A549 (cell line): ENCODE results near the gene GPATCH8. TPM values are rescaled to one million over a fixed set of nuclear protein-coding genes. Genes with fewer than 3 reads are reported as not detected.

Experiments
- ATAC-seq, 2 experiments: fragments of 200-7000 bp in 1 of 2; fragments of >200 bp in 1 of 2; cut with Nextera tagmentation in 1 of 2; cut with Tn5 transposase in 1 of 2; 3 replicates each; pipeline versions ENCODE4 v1.8.0 to v1.9.1; 2018 to 2020; ENCODE audit warnings: mild to moderate bottlenecking in 1 of 2, moderate library complexity in 1 of 2
- CTCF ChIA-PET: fragments of 300-600 bp; sonication (Branson Sonifier 250); formaldehyde crosslinking; extraction: SDS; loops from one replicate; lab custom pipeline; 2021; ENCODE audit warnings: antibody characterized with exemption, inconsistent platforms; lab: Yijun Ruan, JAX
- POLR2A ChIA-PET: fragments of 350-600 bp; formaldehyde crosslinking; extraction: SDS; loops from one replicate; lab custom pipeline; 2021; ENCODE audit warnings: antibody characterized with exemption, inconsistent platforms; lab: Yijun Ruan, JAX
- DNase-seq, 2 experiments: peaks; one replicate each; pipeline versions ENCODE4 v3.0.0 to v3.0.0-alpha.2; 2011 to 2016; ENCODE audit warnings: low read depth in 1 of 2, low spot score in 1 of 2
- FAIRE-seq: peaks from 2 replicates; lab custom pipeline; 2011; peaks lifted over from hg19 to GRCh38; lab: Jason Lieb, UNC
- H3K27ac ChIP-seq, 2 experiments: fragments of >200 bp; sonication (Bioruptor Twin); formaldehyde crosslinking; 3 replicates each; pipeline ENCODE4 v1.5.1; 2016 to 2017
- H3K4me1 ChIP-seq: fragments of >200 bp; sonication (Bioruptor Twin); formaldehyde crosslinking; 3 replicates; pipeline ENCODE4 v1.6.1; 2016
- H3K4me2 ChIP-seq: fragments of >200 bp; sonication (Bioruptor Twin); formaldehyde crosslinking; 3 replicates; pipeline ENCODE4 v1.6.1; 2016
- H3K4me3 ChIP-seq: fragments of >200 bp; sonication (Bioruptor Twin); formaldehyde crosslinking; 3 replicates; pipeline ENCODE4 v1.5.1; 2016
- H3K9me3 ChIP-seq: fragments of >200 bp; sonication (Bioruptor Twin); formaldehyde crosslinking; 3 replicates; pipeline ENCODE4 v1.6.1; 2016
- CBX2 ChIP-seq: fragments of 200-600 bp; sonication (generic); IDR thresholded peaks from 2 replicates; pipeline ENCODE4 v1.6.1; 2016; ENCODE audit warnings: low read depth, mild to moderate bottlenecking, borderline replicate concordance
- CHD2 ChIP-seq: fragments of 150-350 bp; IDR thresholded peaks from 2 replicates; pipeline ENCODE4 v1.6.1; 2014; ENCODE audit warnings: low read length; ENCODE audit not compliant: partially characterized antibody
- CHD4 ChIP-seq: fragments of 200-600 bp; sonication (generic); IDR thresholded peaks from 2 replicates; pipeline ENCODE4 v1.6.1; 2016; ENCODE audit warnings: antibody characterized with exemption, mild to moderate bottlenecking, borderline replicate concordance
- CTCF ChIP-seq: fragments of >200 bp; sonication (Bioruptor Twin); formaldehyde crosslinking; IDR thresholded peaks from 3 replicates; pipeline ENCODE4 v1.5.1; 2016
- ESRRA ChIP-seq: fragments of 150-350 bp; IDR thresholded peaks from 2 replicates; pipeline ENCODE4 v1.6.1; 2014; ENCODE audit warnings: mild to moderate bottlenecking, low read length, borderline replicate concordance
- FOXS1 ChIP-seq: fragments of 250-450 bp; sonication (Bioruptor Pico); IDR thresholded peaks from 2 replicates; pipeline ENCODE4 v1.5.0; 2020; ENCODE audit warnings: mild to moderate bottlenecking, moderate library complexity
- JUN ChIP-seq, 2 experiments: fragments of >200 bp; sonication (Bioruptor Twin); formaldehyde crosslinking; IDR thresholded peaks; 2 replicates in 1 of 2; 3 replicates in 1 of 2; pipeline ENCODE4 v1.6.1; 2016 to 2017
- KDM5A ChIP-seq: fragments of 200-600 bp; sonication (generic); IDR thresholded peaks from 2 replicates; pipeline ENCODE4 v1.6.1; 2016; ENCODE audit warnings: antibody characterized with exemption, mild to moderate bottlenecking
- MAFK ChIP-seq: fragments of 450-650 bp; IDR thresholded peaks from 2 replicates; pipeline ENCODE4 v1.6.1; 2014; ENCODE audit not compliant: partially characterized antibody
- MAX ChIP-seq: IDR thresholded peaks from 2 replicates; pipeline ENCODE4 v1.6.1; 2012
- MYC ChIP-seq: IDR thresholded peaks from 2 replicates; pipeline ENCODE4 v1.6.1; 2012; ENCODE audit warnings: mild to moderate bottlenecking, inconsistent platforms, low read length, improper control_type of control experiment, borderline replicate concordance
- NFE2L2 ChIP-seq: fragments of 150-350 bp; conservative IDR thresholded peaks from 2 replicates; pipeline ENCODE4 v1.6.1; 2014; ENCODE audit warnings: low read length
- NPAS2 ChIP-seq: fragments of 250-450 bp; sonication (Bioruptor Pico); IDR thresholded peaks from 2 replicates; pipeline ENCODE4 v1.8.0; 2022; ENCODE audit warnings: mild to moderate bottlenecking, moderate library complexity, borderline replicate concordance
- NR3C1 ChIP-seq: fragments of >200 bp; sonication (Bioruptor Twin); formaldehyde crosslinking; IDR thresholded peaks from 3 replicates; pipeline ENCODE4 v1.6.1; 2017
- PBX3 ChIP-seq: IDR thresholded peaks from 2 replicates; pipeline ENCODE4 v1.6.1; 2012
- POLR2AphosphoS2 ChIP-seq: conservative IDR thresholded peaks from 2 replicates; pipeline ENCODE4 v1.6.1; 2012; ENCODE audit warnings: low read length, improper control_type of control experiment, inconsistent platforms
- RAD21 ChIP-seq, 2 experiments: fragments of >200 bp in 1 of 2; sonication (Bioruptor Twin) in 1 of 2; formaldehyde crosslinking in 1 of 2; IDR thresholded peaks in 1 of 2; conservative IDR thresholded peaks in 1 of 2; 2 replicates in 1 of 2; 3 replicates in 1 of 2; pipeline ENCODE4 v1.6.1; 2012 to 2018; ENCODE audit warnings: inconsistent platforms in 1 of 2
- RARB ChIP-seq: fragments of 250-450 bp; sonication (Bioruptor Pico); IDR thresholded peaks from 2 replicates; pipeline ENCODE4 v1.8.0; 2021; ENCODE audit warnings: mild to moderate bottlenecking, moderate library complexity
- RFX5 ChIP-seq: fragments of 450-650 bp; IDR thresholded peaks from 2 replicates; pipeline ENCODE4 v1.7.1; 2014; ENCODE audit warnings: antibody characterized with exemption, mild to moderate bottlenecking, moderate library complexity
- SMC3 ChIP-seq: fragments of >200 bp; sonication (Bioruptor Twin); formaldehyde crosslinking; IDR thresholded peaks from 3 replicates; pipeline ENCODE4 v1.6.1; 2018; ENCODE audit warnings: inconsistent platforms
- SREBF2 ChIP-seq: fragments of 450-650 bp; IDR thresholded peaks from 2 replicates; pipeline ENCODE4 v1.6.1; 2014; ENCODE audit warnings: mild to moderate bottlenecking, moderate library complexity
- TFCP2L1 ChIP-seq: fragments of 250-450 bp; sonication (Bioruptor Pico); IDR thresholded peaks from 2 replicates; pipeline ENCODE4 v1.5.0; 2021; ENCODE audit warnings: mild to moderate bottlenecking
- TP53 ChIP-seq: fragments of 250-450 bp; sonication (Bioruptor Pico); IDR thresholded peaks from 2 replicates; pipeline ENCODE4 v1.5.0; 2021; ENCODE audit warnings: mild to moderate bottlenecking, moderate library complexity
- ZFP36 ChIP-seq: fragments of 450-650 bp; IDR thresholded peaks from 2 replicates; pipeline ENCODE4 v1.6.1; 2014; ENCODE audit warnings: borderline replicate concordance; ENCODE audit not compliant: partially characterized antibody
- WGBS: methylation state at CpG from one replicate; pipeline ENCODE4 v1.1.6; 2017; ENCODE audit errors: missing lambda C conversion rate; 5-methylcytosine and 5-hydroxymethylcytosine counted together
- polyA plus RNA-seq, 4 experiments: library from polyadenylated mRNA; depleted of rRNA in 3 of 4; stranded (reverse); fragments of >200 nt; fragmentation: RNase III in 1 of 4; extraction: RNeasy Plus Mini Kit Qiagen cat#74134 plus additional on column Dnase treatment in 1 of 4; gene quantifications; 2 replicates in 3 of 4; 3 replicates in 1 of 4; pipeline ENCODE4 v1.2.3, GENCODE V29; 2011 to 2017

GPATCH8 gene
- polyA plus RNA-seq, 2 of the 4 experiments (the other 2 are of a cell fraction), result 21.7 to 27.3 TPM

GRCh38 chr17:44416558-44417289 lies 86.5 kb downstream of the GPATCH8 start:
- POLR2A ChIA-PET, result no interaction called here
- no peak for DNase-seq
- CTCF ChIA-PET, result interaction anchor here (0.6 to 1.3 kb wide), 2 partner anchors 59 to 107 kb away, joined by 3 read pairs; no protein-coding TSS in a partner anchor

GRCh38 chr17:44414394-44415155 lies 88.6 kb downstream of the GPATCH8 start:
- ChIA-PET POLR2A (no interaction called here), CTCF (interaction anchor here (0.7 to 3.1 kb wide), 6 partner anchors 13 to 84 kb away, joined by 3 to 15 read pairs (median 3); partner anchors contain the start of gene FAM171A2)
- TF ChIP-seq NR3C1, result no peak
- no peak for TF ChIP-seq FOXS1 (CRISPR knock-in tag)
- TF ChIP-seq TP53 (CRISPR knock-in tag), result no peak
- no peak for TF ChIP-seq SMC3
- no peak for TF ChIP-seq POLR2AphosphoS2
- no peak for TF ChIP-seq TFCP2L1 (CRISPR knock-in tag)
- TF ChIP-seq ESRRA, result no peak
- H3K4me3 ChIP-seq, result no peak overlapping the region
- DNase-seq, result no peak
- 94% methylated on average over 1 of the region's 1 CpG for WGBS
- no peak for FAIRE-seq
- no peaks in the 10 kb centered on the region for H3K9me3 ChIP-seq
- ATAC-seq, result no peak
- H3K4me1 ChIP-seq, result peaks cover 12% of the 10 kb centered on the region
- no peak overlapping the region for H3K4me2 ChIP-seq
- H3K27ac ChIP-seq, result no peak overlapping the region

More at GRCh38 chr17:44416558-44417289, 86.5 kb downstream of the GPATCH8 start:
- Histone ChIP-seq H3K4me2 (no peak overlapping the region), H3K4me3 (no peak overlapping the region), H3K27ac (no peak overlapping the region), H3K9me3 (no peaks in the 10 kb centered on the region), H3K4me1 (peaks cover 12% of the 10 kb centered on the region)
- 96% methylated on average over 2 of the region's 2 CpGs for WGBS
- no peak for TF ChIP-seq MAFK
- no peak for TF ChIP-seq CBX2
- no peak for TF ChIP-seq PBX3
- no peak for TF ChIP-seq JUN (IDR thresholded peaks at IDR 0.05)
- no peak for TF ChIP-seq CHD2
- TF ChIP-seq KDM5A, result no peak
- no peak for TF ChIP-seq TFCP2L1 (CRISPR knock-in tag)
- no peak for TF ChIP-seq MYC
- TF ChIP-seq SREBF2, result no peak
- TF ChIP-seq TP53 (CRISPR knock-in tag), result no peak
- no peak for TF ChIP-seq CHD4
- TF ChIP-seq ZFP36, result no peak
- TF ChIP-seq NFE2L2, result no peak
- TF ChIP-seq NR3C1, result no peak
- TF ChIP-seq RFX5, result no peak
- no peak for TF ChIP-seq NPAS2
- TF ChIP-seq RAD21 (conservative IDR thresholded peaks at IDR 0.05 in 1 of 2, IDR thresholded peaks at IDR 0.05 in 1 of 2), result no peak
- TF ChIP-seq MAX, result no peak
- TF ChIP-seq RARB (CRISPR knock-in tag), result no peak
- TF ChIP-seq CTCF, result no peak
- ATAC-seq (no peak), FAIRE-seq (no peak)
